GM18870 (cell line): ENCODE results near the gene CACNA1I.

Source experiments
- ATAC-seq: cut with Tn5 transposase; IDR thresholded peaks from one replicate; pipeline ENCODE4 v1.9.1; 2021; ENCODE audit warnings: moderate library complexity; ENCODE audit not compliant: unreplicated experiment

Gene CACNA1I

DNA sequence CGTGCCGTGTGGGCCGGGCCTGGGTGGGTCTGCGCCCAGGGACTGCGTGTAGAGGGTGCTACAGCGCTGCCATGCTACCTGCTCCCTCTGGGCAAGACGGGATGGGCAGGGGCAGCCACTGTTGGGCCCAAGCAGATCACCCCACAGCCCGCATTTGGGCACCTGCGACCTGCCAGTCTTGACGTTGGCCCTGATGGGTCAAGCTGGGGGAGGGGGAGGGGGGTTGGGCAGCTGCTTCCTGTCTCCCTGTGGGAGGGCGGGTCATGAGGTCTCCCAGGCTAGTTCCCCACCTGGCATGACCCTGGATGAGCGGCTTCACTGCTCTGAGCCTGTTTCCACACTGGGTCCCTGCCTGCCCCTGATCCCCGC is 35.2 kb upstream of the CACNA1I start:
- ATAC-seq = no peak

- no peak for ATAC-seq
Measured at GRCh38 chr22:39535831-39536449, 34.6 kb upstream of the CACNA1I start.

DNA sequence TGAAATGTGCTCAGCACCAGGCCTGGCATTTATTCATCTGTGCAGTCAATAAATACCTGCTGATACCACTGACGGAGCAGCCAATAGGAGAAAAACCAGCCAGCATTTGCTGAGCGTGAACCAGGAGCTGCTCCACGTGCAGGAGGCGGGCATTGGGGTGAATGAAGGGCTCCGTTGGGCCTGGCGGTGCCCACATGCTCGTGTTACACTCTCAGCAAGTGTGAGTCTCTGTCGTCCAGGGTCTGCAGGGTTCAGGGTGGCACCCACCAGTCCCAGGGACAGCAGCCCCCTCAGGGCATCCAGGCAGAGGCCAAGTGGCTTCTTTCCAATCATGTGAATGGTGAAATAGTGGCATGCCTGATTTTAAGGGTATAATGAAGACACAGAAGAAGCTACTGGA is 33.8 kb upstream of the CACNA1I start:
- ATAC-seq = no peak

DNA sequence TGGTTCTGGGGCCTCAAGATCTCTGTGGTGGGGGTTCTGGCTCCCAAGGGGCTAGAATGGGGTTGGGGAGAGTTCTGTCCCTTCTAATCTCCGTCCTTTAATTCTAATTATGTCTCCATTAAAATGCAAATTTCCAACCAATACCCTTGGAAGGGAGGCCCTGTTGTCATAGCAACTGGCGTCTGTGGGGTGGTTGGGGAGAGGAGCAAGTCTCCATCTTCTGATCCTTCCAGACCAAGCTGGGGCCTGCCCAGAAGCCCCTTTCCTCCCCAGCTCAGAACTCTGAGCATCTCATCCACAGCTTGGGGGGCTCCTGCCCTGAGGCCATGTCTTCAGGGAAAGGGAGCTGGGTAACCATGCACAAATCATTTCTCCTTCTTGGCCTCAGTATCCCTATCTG is 32.6 kb upstream of the CACNA1I start:
- no peak for ATAC-seq

- no peak for ATAC-seq
Measured at GRCh38 chr22:39543095-39543494, 27.5 kb upstream of the CACNA1I start.

GRCh38 chr22:39545386-39546365 is 24.9 kb upstream of the CACNA1I start:
- no peak for ATAC-seq

DNA sequence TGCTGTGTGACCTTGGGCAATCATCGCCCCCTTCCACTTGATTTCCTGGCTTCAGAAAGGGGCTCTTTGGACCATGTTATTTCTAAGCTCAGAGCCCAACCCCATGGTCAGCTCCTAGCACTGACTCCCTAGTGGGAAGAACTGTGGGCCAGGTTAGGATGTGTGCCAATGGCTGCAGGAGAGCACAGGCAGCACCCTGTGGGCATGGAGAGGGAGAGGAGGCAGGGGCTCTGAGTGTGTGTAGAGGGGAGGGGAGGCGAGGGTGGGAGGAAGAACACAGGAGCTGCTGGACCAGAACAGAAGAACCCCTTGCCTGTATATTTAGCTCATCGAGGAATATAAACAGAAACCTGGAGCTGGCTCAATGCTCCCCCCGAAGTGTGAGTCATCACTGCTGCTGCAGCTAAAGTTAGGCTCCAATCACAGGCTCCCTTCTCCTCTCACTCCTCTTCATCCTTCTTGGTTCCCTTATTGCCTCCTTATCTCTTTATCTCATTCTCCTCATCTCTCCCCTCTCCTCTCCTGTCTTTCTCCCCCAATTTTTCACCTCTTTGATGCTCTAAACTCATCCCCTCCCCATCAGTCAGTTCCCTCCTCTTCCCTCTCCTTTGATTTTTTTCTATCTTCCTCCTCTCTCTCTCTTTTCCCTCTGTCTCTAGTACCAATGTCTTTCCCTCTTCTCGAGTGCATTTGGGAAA is 23.5 kb upstream of the CACNA1I start:
- ATAC-seq = no peak

- ATAC-seq = no peak
Measured at GRCh38 chr22:39547587-39547947, 23.0 kb upstream of the CACNA1I start.

- ATAC-seq = no peak
Measured at GRCh38 chr22:39553429-39553828, 17.1 kb upstream of the CACNA1I start.

DNA sequence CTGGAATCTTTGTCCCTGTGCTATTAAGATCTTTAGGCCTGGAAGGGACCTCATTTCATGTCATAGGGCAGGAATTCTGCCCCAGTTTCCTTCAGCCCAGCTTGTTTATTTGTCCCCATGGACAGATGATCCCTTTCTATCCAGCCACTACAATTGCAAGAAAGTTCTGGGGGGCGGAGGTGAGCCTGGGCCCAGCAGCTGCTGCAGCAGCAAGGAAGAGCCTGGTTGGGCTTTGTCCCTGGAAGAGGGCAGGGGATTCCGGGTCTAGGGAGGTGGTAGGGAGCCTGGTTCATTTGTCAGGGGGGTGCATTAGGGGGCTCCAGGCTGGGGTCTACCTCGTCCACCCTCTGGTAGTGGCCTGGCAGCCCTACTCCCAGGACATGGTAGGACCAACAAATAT is 16.4 kb upstream of the CACNA1I start:
- no peak for ATAC-seq

DNA sequence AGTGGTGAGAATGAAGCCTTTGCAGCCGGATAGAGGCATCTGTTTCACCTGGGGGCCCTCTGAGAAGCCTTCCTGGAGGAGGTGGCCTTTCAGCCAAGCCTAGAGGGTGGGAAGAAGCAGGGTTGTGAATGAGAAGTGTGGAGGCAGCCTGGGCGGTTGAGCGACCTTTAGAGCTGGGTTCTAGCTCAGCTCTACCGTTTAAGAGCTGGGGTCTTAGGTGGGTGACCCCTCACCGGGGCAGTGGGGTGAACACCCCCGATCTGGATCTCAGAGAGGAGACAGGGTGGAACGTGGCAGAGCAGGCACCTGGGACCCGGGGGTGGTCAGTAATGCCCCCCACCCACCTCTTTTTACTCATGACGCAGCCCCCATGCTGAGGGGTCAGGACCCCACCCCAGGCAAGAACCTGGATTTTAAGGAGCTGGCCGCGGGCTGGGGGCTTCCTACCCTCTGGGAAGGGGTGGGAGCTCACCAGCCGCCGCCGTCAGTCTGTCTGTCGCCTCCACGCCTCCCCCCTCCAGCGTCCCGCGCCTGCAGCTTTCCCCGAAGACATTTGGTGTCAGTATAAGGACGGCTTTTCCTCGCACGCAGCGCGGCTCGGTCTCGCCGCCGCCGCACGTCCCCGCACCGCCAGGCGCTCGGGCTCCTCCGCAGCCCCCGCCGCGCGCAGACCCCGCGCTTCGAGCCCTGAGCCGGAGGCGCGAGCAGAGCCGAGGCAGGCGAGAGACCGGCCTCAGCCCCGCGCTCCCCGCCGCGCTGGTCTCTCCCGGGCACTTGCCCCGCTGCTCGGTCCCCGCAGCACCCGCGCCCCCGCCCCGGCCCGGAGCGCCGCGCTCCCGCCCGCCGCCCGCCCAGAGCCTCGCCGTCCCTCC is 13.3 kb upstream of the CACNA1I start:
- ATAC-seq = no peak

- ATAC-seq = no peak
Measured at GRCh38 chr22:39558254-39558727, 12.3 kb upstream of the CACNA1I start.

DNA sequence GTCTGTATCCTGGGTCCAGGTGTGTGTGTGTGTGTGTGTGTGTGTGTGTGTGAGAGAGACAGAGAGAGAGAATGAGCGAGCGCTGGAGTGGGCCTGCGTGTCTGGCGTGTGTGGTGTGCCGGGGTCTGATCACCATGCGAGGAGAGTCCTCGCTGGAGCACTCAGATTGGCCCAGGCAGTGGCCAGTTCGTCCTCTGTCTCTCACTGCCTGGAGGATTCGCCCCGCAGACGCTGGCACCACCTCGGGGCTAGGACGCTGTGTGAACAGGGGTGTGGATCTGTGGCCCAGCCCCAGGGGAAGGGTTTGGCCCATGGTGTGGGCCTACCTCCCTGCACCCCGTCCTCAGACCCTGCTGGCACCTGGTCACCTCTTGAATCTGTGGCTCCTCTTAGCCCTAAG is 11.6 kb upstream of the CACNA1I start:
- no peak for ATAC-seq

DNA sequence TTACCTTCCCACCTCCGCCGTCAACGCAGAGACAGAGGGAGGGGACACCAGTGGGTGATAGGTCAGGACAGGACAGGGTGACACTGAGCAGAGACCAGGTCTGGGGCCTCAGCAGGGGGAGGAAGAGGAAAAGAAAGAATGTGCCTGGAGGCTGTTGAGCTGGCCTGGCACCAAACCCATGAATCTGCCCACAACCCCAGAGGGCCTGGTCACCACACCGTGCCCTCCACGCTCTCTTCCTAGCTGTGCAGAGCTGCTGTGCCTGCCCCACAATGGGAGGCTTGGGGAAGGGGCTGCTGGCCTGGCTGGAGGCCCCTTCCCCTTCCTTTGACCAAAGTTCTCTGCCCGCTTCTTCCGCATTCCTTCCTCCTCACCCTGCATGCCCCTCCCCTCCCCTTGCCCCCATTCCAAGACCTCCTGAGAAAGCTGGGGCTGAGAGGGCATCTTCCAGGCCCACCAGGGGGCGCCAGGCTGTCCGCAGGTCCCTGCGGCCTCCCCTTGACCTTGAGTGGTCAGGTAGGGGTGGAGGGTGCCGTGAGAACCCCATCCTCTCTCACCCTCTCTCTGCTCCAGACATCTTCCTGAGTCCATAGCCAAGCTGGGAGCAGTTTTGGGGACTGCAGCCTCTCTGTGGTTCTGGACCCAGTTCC is 11.0 kb upstream of the CACNA1I start:
- ATAC-seq = no peak

DNA sequence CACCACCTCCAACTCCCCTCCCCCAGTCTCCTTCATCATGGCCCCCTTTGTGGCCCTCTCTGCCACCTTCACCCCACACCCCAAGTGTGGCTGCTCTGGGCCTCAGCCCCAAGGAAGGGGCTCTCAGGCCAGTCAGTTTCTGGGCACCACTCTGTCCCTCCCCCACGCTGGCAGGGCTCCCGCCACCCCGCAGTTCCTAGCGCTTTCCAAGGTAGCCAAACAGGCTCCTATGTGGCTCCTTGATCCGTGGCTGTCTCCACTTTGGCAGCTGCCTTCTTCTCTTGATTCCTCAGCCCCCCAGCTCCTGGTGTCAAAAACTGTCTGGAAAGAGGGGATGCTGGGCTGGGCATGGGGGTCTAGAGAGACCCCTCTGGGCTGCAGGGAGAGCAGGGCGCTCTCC is 10.4 kb upstream of the CACNA1I start:
- no peak for ATAC-seq

GRCh38 chr22:39562839-39563489 is 7.6 kb upstream of the CACNA1I start:
- ATAC-seq = no peak

DNA sequence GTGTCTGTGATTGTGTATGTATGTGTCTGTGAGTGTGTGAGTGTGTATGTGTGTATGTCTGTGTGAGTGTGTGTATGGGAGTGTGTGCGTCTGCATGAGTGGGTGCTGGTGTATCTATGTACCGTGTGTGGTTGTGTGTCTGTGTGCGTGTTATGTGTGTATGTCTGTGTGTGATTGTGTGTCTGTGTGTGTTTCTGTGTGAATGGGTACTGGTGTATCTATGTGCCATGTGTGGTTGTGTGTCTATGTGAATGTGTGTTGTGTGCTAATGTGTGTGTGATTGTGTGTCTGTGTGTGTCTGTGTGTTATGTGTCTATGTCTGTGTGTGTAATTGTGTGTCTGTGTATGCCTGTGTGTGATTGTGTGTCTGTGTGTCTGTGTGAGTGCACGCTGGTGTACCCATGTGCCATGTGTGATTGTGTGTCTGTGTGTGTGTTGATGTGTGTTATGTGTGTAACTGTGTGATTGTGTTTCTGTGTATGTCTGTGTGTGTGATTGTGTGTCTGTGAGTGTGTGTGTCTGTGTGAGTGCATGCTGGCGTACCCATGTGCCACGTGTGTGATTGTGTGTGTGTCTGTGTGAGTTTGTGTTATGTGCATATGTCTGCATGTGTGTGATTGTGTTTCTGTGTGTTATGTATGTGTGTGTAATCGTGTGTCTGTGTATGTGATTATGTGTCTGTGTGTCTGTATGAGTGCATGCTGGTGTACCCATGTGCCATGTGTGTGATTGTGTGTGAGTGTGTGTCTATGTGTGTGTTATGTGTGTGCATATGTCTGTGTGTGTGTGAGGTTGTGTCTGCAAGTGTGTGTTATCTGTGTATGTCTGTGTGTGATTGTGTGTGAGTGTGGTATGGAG is 6.8 kb upstream of the CACNA1I start:
- ATAC-seq = no peak

DNA sequence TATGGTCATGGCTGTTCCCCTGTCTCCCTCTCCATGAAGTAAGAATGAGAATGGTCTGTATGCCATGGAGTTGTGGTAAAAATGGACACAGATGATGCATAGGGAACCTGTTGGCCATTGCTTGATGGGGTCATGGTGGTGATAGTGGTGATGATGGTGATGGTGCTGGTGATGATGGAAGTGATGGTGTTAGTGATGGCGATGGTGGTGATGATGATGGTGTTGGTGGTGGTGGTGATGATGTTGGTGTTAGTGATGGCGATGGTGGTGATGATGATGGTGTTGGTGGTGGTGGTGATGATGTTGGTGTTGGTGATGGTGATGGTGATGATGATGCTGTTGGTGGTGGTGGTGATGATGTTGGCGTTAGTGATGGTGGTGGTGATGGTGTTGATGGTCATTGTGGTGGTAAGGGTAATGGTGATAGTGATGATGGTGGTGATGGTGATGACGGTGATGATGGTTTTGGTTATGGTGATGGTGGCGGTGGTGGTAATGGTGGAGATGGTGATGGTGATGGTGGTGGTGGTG is 5.1 kb upstream of the CACNA1I start:
- ATAC-seq = no peak
